Right lobe of liver (tissue), 4 donors: ENCODE measurements around the gene DDX6.
"Not testable (repeated sequence)": the region's sequence is repeated elsewhere in the genome, so short reads cannot be mapped to it uniquely, and the experiment has no call there.

ENCODE experiments used
- POLR2A ChIP-seq: fragments of 450-650 bp; IDR thresholded peaks from one replicate; pipeline ENCODE4 v1.6.1; 2017; ENCODE audit warnings: antibody characterized with exemption, mild to moderate bottlenecking
- TF ChIP-seq, protein P1 (sequence below), 4 donors: fragments of 200-600 bp in 3 of 4; fragments of 450-650 bp in 1 of 4; IDR thresholded peaks; one replicate each; pipeline versions ENCODE4 v1.5.1 to v1.8.0; 2016 to 2022; ENCODE audit warnings: antibody characterized with exemption in 4 of 4, mild to moderate bottlenecking in 2 of 4
- donor health status: DM: no; HTN: no; CAD: no.
- donor health status: DM: no; HTN: no; CAD: no.
- donor health status: DM: no; HTN: yes; CAD: no.

- TF ChIP-seq, protein P1, sequence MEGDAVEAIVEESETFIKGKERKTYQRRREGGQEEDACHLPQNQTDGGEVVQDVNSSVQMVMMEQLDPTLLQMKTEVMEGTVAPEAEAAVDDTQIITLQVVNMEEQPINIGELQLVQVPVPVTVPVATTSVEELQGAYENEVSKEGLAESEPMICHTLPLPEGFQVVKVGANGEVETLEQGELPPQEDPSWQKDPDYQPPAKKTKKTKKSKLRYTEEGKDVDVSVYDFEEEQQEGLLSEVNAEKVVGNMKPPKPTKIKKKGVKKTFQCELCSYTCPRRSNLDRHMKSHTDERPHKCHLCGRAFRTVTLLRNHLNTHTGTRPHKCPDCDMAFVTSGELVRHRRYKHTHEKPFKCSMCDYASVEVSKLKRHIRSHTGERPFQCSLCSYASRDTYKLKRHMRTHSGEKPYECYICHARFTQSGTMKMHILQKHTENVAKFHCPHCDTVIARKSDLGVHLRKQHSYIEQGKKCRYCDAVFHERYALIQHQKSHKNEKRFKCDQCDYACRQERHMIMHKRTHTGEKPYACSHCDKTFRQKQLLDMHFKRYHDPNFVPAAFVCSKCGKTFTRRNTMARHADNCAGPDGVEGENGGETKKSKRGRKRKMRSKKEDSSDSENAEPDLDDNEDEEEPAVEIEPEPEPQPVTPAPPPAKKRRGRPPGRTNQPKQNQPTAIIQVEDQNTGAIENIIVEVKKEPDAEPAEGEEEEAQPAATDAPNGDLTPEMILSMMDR (IDR thresholded peaks at IDR 0.05) = not testable (repeated sequence)
- TF ChIP-seq POLR2A = not testable (repeated sequence)
Measured at GRCh38 chr11:118728112-118728511, 62.9 kb downstream of the DDX6 start.
